MM.1S (cell line): ENCODE results near the gene ATP8B1.

ENCODE experiments used
- DNase-seq: peaks from one replicate; pipeline ENCODE4 v3.0.0-alpha.2; 2015
- H2AFZ ChIP-seq: fragments of 300-600 bp; sonication (generic); 2 replicates; pipeline ENCODE4 v1.6.0; 2016; ENCODE audit warnings: antibody characterized with exemption, low read length
- H3F3A ChIP-seq: fragments of 300-600 bp; sonication (generic); 2 replicates; pipeline ENCODE4 v1.6.1; 2016; ENCODE audit warnings: mild to moderate bottlenecking, antibody characterized with exemption, low read length, moderate library complexity, mixed read lengths; ENCODE audit not compliant: insufficient read depth
- H3K27ac ChIP-seq: fragments of 300-600 bp; sonication (generic); 2 replicates; pipeline ENCODE4 v1.5.1; 2016; ENCODE audit warnings: mild to moderate bottlenecking, low read length
- H3K27me3 ChIP-seq: fragments of 300-600 bp; sonication (generic); replicated peaks from 2 replicates; pipeline ENCODE4 v1.6.0; 2016; ENCODE audit warnings: low read length; ENCODE audit not compliant: insufficient read depth
- H3K36me3 ChIP-seq: fragments of 300-600 bp; sonication (generic); replicated peaks from 2 replicates; pipeline ENCODE4 v1.6.1; 2016; ENCODE audit warnings: mild to moderate bottlenecking, low read length, mixed read lengths; ENCODE audit not compliant: insufficient read depth
- H3K4me1 ChIP-seq: fragments of 300-600 bp; sonication (generic); 2 replicates; pipeline ENCODE4 v1.6.1; 2016; ENCODE audit warnings: low read length, mixed read lengths
- H3K4me2 ChIP-seq: fragments of 300-600 bp; sonication (generic); 2 replicates; pipeline ENCODE4 v1.6.0; 2016; ENCODE audit warnings: low read depth, low read length
- H3K4me3 ChIP-seq: fragments of 300-600 bp; sonication (generic); 2 replicates; pipeline ENCODE4 v1.5.1; 2016; ENCODE audit warnings: low read length, mixed read lengths
- H3K79me2 ChIP-seq: fragments of 300-600 bp; sonication (generic); 2 replicates; pipeline ENCODE4 v1.6.1; 2016; ENCODE audit warnings: mixed run types, low read length, mixed read lengths
- H3K9ac ChIP-seq: fragments of 300-600 bp; sonication (generic); 2 replicates; pipeline ENCODE4 v1.6.1; 2016; ENCODE audit warnings: low read length, mixed read lengths
- H3K9me2 ChIP-seq: fragments of 300-600 bp; sonication (generic); replicated peaks from 2 replicates; pipeline ENCODE4 v1.6.1; 2016; ENCODE audit warnings: mild to moderate bottlenecking, low read length, mixed read lengths; ENCODE audit not compliant: insufficient read depth
- H3K9me3 ChIP-seq: fragments of 300-600 bp; sonication (generic); replicated peaks from 2 replicates; pipeline ENCODE4 v1.6.1; 2016; ENCODE audit warnings: mild to moderate bottlenecking, low read length, mixed read lengths; ENCODE audit not compliant: insufficient read depth
- H4K20me1 ChIP-seq: fragments of 300-600 bp; sonication (generic); 2 replicates; pipeline ENCODE4 v1.6.1; 2016; ENCODE audit warnings: mild to moderate bottlenecking, low read length, moderate library complexity, mixed read lengths; ENCODE audit not compliant: insufficient read depth
- EZH2 ChIP-seq: fragments of 300-600 bp; sonication (generic); optimal IDR thresholded peaks from 2 replicates; pipeline ENCODE3; 2017; ENCODE audit warnings: low read depth, mild to moderate bottlenecking, antibody characterized with exemption, low read length, mixed read lengths
- EZH2phosphoT487 ChIP-seq: fragments of 300-600 bp; sonication (generic); IDR thresholded peaks from 2 replicates; pipeline ENCODE4 v1.6.1; 2018; ENCODE audit warnings: antibody characterized with exemption, low read length
- TF ChIP-seq, protein P1 (sequence below): fragments of 300-600 bp; sonication (generic); IDR thresholded peaks from 2 replicates; pipeline ENCODE4 v1.5.1; 2016; ENCODE audit warnings: antibody characterized with exemption, low read length, mixed read lengths

Gene ATP8B1

DNA sequence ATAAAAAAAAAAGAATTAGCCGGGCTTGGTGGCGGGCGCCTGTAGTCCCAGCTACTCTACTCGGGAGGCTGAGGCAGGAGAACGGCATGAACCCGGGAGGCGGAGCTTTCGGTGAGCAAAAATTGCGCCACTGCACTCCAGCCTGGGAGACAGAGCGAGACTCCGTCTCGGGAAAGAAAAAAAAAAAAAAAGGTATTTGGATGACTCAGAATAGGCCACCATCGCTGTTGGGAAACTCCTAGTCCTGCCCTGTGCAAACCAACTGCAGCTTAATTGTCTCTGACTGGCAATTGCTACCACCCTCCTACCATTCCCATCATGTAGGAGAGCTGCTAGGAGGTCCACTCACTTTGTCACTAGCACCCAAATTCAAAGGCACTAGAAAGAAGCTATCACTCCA lies 43.5 kb downstream of the ATP8B1 start:
- Histone ChIP-seq H2AFZ (no peak overlapping the region), H3K4me3 (no peak overlapping the region), H3K4me1 (no peaks in the 10 kb centered on the region), H3K27ac (no peak overlapping the region), H3F3A (no peaks in the 10 kb centered on the region), H3K9me2 (no peaks in the 10 kb centered on the region), H3K36me3 (no peaks in the 10 kb centered on the region), H4K20me1 (no peaks in the 10 kb centered on the region), H3K9ac (no peak overlapping the region), H3K4me2 (no peak overlapping the region), H3K9me3 (no peaks in the 10 kb centered on the region), H3K79me2 (no peaks in the 10 kb centered on the region), H3K27me3 (no peaks in the 10 kb centered on the region)
- DNase-seq = no peak
- TF ChIP-seq EZH2phosphoT487 = no peak
- TF ChIP-seq, protein P1, sequence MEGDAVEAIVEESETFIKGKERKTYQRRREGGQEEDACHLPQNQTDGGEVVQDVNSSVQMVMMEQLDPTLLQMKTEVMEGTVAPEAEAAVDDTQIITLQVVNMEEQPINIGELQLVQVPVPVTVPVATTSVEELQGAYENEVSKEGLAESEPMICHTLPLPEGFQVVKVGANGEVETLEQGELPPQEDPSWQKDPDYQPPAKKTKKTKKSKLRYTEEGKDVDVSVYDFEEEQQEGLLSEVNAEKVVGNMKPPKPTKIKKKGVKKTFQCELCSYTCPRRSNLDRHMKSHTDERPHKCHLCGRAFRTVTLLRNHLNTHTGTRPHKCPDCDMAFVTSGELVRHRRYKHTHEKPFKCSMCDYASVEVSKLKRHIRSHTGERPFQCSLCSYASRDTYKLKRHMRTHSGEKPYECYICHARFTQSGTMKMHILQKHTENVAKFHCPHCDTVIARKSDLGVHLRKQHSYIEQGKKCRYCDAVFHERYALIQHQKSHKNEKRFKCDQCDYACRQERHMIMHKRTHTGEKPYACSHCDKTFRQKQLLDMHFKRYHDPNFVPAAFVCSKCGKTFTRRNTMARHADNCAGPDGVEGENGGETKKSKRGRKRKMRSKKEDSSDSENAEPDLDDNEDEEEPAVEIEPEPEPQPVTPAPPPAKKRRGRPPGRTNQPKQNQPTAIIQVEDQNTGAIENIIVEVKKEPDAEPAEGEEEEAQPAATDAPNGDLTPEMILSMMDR = no peak
- no peak for TF ChIP-seq EZH2

DNA sequence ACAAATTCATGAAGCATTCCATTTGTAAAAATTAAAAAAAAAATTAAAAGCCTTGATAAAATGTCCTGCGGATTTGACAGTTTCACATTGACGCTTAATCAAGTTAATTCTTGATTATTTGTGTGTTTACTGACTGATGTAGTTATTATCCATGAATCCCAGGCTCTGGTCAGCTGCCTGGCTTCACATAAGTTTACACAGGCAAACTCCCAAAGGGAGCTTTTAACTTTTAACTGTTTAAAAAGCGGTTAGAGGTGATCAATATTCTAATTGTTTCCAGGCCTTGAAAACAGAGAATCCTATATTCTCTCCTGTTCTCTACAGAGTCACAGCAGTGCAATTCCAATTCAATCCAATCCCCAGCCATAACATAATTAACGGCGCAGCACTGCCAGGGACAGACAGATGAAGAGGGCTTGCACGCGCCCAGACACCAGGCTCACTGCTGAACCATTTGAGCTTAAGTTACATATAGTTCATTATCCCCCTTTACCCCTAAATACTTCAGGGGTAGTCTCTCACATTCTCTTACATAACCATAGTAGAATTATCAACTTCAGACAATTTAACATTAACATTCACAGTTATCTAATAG lies 47.5 kb downstream of the ATP8B1 start:
- Histone ChIP-seq H3K27me3 (no peaks in the 10 kb centered on the region), H3K4me3 (no peak overlapping the region), H2AFZ (no peak overlapping the region), H3K27ac (no peak overlapping the region), H3K4me1 (no peaks in the 10 kb centered on the region), H3K9ac (no peak overlapping the region), H3K4me2 (no peak overlapping the region), H3K36me3 (no peaks in the 10 kb centered on the region), H3F3A (no peaks in the 10 kb centered on the region), H3K9me3 (no peaks in the 10 kb centered on the region), H3K79me2 (no peaks in the 10 kb centered on the region), H4K20me1 (no peaks in the 10 kb centered on the region), H3K9me2 (no peaks in the 10 kb centered on the region)
- no peak for DNase-seq
- no peak for TF ChIP-seq EZH2phosphoT487
- TF ChIP-seq, protein P1 = no peak
- TF ChIP-seq EZH2 = no peak

DNA sequence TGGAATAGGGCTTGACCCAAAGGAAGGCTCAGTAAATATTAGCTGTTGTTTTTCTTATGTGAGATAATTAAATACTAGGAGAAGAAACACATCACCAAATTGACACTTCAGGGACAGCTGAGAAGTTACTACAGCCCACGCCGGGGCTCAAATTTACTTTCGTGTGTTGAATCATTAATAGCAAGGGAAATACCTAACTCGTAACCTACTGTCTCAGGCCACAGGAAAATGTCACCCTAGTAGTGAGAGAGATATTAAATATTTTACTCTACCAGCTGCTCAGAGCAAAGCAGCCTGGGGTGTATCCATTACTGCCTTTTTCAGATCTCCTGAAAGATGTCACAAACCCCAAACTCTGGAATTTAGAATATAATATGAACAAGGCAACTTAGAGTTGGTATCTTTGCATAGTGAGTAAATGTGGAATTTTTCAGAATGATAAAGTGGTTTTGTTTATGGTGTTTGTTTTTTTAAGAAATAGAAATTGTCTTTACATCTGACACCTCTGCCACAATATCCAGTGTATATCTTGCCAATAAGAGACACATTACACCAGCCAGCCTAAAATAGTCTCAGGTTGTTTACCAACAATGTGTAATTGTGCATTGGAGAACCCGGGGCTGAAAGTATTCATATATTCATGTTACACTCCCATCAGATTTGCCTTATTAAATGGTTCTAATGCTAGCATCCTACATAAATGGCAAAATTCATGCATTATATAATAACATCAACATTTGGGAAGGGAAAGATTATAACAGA lies 48.4 kb downstream of the ATP8B1 start:
- Histone ChIP-seq H3K9me2 (no peaks in the 10 kb centered on the region), H3K9me3 (no peaks in the 10 kb centered on the region), H3K79me2 (no peaks in the 10 kb centered on the region), H2AFZ (no peak overlapping the region), H3F3A (no peaks in the 10 kb centered on the region), H3K9ac (no peak overlapping the region), H3K4me2 (no peak overlapping the region), H3K27ac (no peak overlapping the region), H3K36me3 (no peaks in the 10 kb centered on the region), H3K4me1 (no peaks in the 10 kb centered on the region), H4K20me1 (no peaks in the 10 kb centered on the region), H3K27me3 (no peaks in the 10 kb centered on the region), H3K4me3 (no peak overlapping the region)
- no peak for DNase-seq
- TF ChIP-seq, protein P1 = no peak
- TF ChIP-seq EZH2 = no peak
- no peak for TF ChIP-seq EZH2phosphoT487
